SK-N-SH (cell line): Measurements from ENCODE around the gene TUBGCP6. TPM values are rescaled to one million over a fixed set of nuclear protein-coding genes. Genes with fewer than 3 reads are reported as not detected.

Experiments used
- CTCF ChIA-PET: fragments of 300-600, 350-600 bp; formaldehyde crosslinking; extraction: SDS; loops from one replicate; lab custom pipeline; 2021; lab: Yijun Ruan, JAX
- POLR2A ChIA-PET: fragments of 350-600 bp; sonication (Branson Sonifier 250); formaldehyde crosslinking; extraction: SDS; loops from one replicate; lab custom pipeline; 2020; ENCODE audit warnings: antibody characterized with exemption, inconsistent platforms; lab: Yijun Ruan, JAX
- DNase-seq: peaks from one replicate; pipeline ENCODE4 v3.0.0; 2012
- H2AFZ ChIP-seq: fragments of 200-600 bp; sonication (generic); 2 replicates; pipeline ENCODE4 v1.8.1; 2016; ENCODE audit warnings: antibody characterized with exemption, mild to moderate bottlenecking, low read depth
- H3F3A ChIP-seq: fragments of 200-600 bp; sonication (generic); replicated peaks from 2 replicates; pipeline ENCODE3; 2016; ENCODE audit warnings: antibody characterized with exemption, mild to moderate bottlenecking; ENCODE audit not compliant: insufficient read depth
- H3K27ac ChIP-seq, 2 experiments: fragments of 200-500 bp in 1 of 2; fragments of 200-600 bp in 1 of 2; sonication (Bioruptor generic) in 1 of 2; sonication (generic), shearing (Covaris generic) in 1 of 2; 2 replicates each; pipeline versions ENCODE4 v1.5.1 to v1.6.1; 2014 to 2016; ENCODE audit warnings: low read depth in 2 of 2, inconsistent platforms in 1 of 2, low read length in 1 of 2, mild to moderate bottlenecking in 1 of 2, mixed read lengths in 1 of 2
- H3K27me3 ChIP-seq: fragments of 200-600 bp; sonication (generic), shearing (Covaris generic); 2 replicates; pipeline ENCODE4 v1.6.1; 2016; ENCODE audit warnings: mixed run types; ENCODE audit not compliant: insufficient read depth
- H3K36me3 ChIP-seq, 2 experiments: fragments of 200-500 bp in 1 of 2; fragments of 200-600 bp in 1 of 2; sonication (Bioruptor generic) in 1 of 2; sonication (generic) in 1 of 2; replicated peaks in 1 of 2; 2 replicates each; pipeline versions ENCODE3 to v1.5.1; 2014 to 2016; ENCODE audit warnings: low read length in 1 of 2, mild to moderate bottlenecking in 1 of 2; ENCODE audit not compliant: insufficient read depth in 2 of 2, control insufficient read depth in 1 of 2
- H3K4me1 ChIP-seq, 2 experiments: fragments of 200-500 bp in 1 of 2; fragments of 200-600 bp in 1 of 2; sonication (Bioruptor generic) in 1 of 2; sonication (generic), shearing (Covaris generic) in 1 of 2; 2 replicates each; pipeline versions ENCODE4 v1.5.1 to v1.6.1; 2014 to 2016; ENCODE audit warnings: low read depth in 1 of 2, low read length in 1 of 2, mixed run types in 1 of 2; ENCODE audit not compliant: insufficient read depth in 2 of 2, control insufficient read depth in 1 of 2
- H3K4me2 ChIP-seq: fragments of 200-600 bp; sonication (generic), shearing (Covaris generic); 2 replicates; pipeline ENCODE4 v1.6.1; 2017; ENCODE audit warnings: mixed run types
- H3K4me3 ChIP-seq, 2 experiments: fragments of 200-500 bp in 1 of 2; fragments of 200-600 bp in 1 of 2; sonication (Bioruptor generic) in 1 of 2; sonication (generic), shearing (Covaris generic) in 1 of 2; 2 replicates each; pipeline versions ENCODE4 v1.5.1 to v1.8.1; 2014 to 2016; ENCODE audit warnings: low read depth in 2 of 2, inconsistent platforms in 1 of 2, low read length in 1 of 2, mild to moderate bottlenecking in 1 of 2, mixed read lengths in 1 of 2, moderate library complexity in 1 of 2
- H3K79me2 ChIP-seq: fragments of 200-600 bp; sonication (generic); 2 replicates; pipeline ENCODE4 v1.8.1; 2017; ENCODE audit warnings: mild to moderate bottlenecking; ENCODE audit not compliant: insufficient read depth
- H3K9ac ChIP-seq: fragments of 200-600 bp; sonication (generic); 2 replicates; pipeline ENCODE4 v1.6.1; 2017; ENCODE audit warnings: mixed run types
- H3K9me2 ChIP-seq: fragments of 200-600 bp; sonication (generic); 2 replicates; pipeline ENCODE4 v1.6.1; 2017; ENCODE audit warnings: mixed run types
- H3K9me3 ChIP-seq: fragments of 200-600 bp; sonication (generic); 2 replicates; pipeline ENCODE4 v1.6.1; 2017; ENCODE audit warnings: mixed run types, mild to moderate bottlenecking, moderate library complexity
- H4K20me1 ChIP-seq: fragments of 200-600 bp; sonication (generic); 2 replicates; pipeline ENCODE4 v1.6.1; 2017; ENCODE audit warnings: mild to moderate bottlenecking, mixed run types; ENCODE audit not compliant: insufficient read depth
- CHD2 ChIP-seq: fragments of 150-350 bp; IDR thresholded peaks from 2 replicates; pipeline ENCODE4 v1.6.1; 2018; ENCODE audit warnings: low read length; ENCODE audit not compliant: partially characterized antibody
- EZH2phosphoT487 ChIP-seq: fragments of 200-600 bp; sonication (generic); IDR thresholded peaks from 2 replicates; pipeline ENCODE4 v1.6.1; 2017; ENCODE audit warnings: low read depth, mixed run types, mild to moderate bottlenecking, antibody characterized with exemption, moderate library complexity, borderline replicate concordance
- FOSL2 ChIP-seq: IDR thresholded peaks from 2 replicates; pipeline ENCODE4 v1.4.0; 2012; ENCODE audit warnings: low read depth, mild to moderate bottlenecking, moderate library complexity, borderline replicate concordance
- FOXJ3 ChIP-seq: sonication (generic); formaldehyde crosslinking; IDR thresholded peaks from 2 replicates; pipeline ENCODE4 v1.5.1; 2020; ENCODE audit warnings: mild to moderate bottlenecking, missing genetic modification reagents
- FOXM1 ChIP-seq: IDR thresholded peaks from 2 replicates; pipeline ENCODE4 v1.4.0; 2012; ENCODE audit warnings: low read depth, mild to moderate bottlenecking
- IRF3 ChIP-seq: fragments of 150-350 bp; IDR thresholded peaks from 2 replicates; pipeline ENCODE4 v1.6.1; 2016; ENCODE audit warnings: mild to moderate bottlenecking, low read depth, low read length
- MAX ChIP-seq: IDR thresholded peaks from 2 replicates; pipeline ENCODE4 v1.4.0; 2012; ENCODE audit warnings: low read depth
- MEF2A ChIP-seq: IDR thresholded peaks from 2 replicates; pipeline ENCODE4 v1.4.0; 2012; ENCODE audit warnings: low read depth, borderline replicate concordance
- MXI1 ChIP-seq: IDR thresholded peaks from 2 replicates; pipeline ENCODE4 v1.6.1; 2012; ENCODE audit warnings: mild to moderate bottlenecking, low read depth, low read length, improper control_type of control experiment
- NFIC ChIP-seq: IDR thresholded peaks from 2 replicates; pipeline ENCODE4 v1.4.0; 2012; ENCODE audit warnings: borderline replicate concordance
- POLR2AphosphoS5 ChIP-seq: IDR thresholded peaks from 2 replicates; pipeline ENCODE4 v1.6.1; 2012; ENCODE audit warnings: low read depth, low read length
- RCOR1 ChIP-seq: fragments of 150-350 bp; IDR thresholded peaks from 2 replicates; pipeline ENCODE4 v1.6.1; 2017; ENCODE audit warnings: antibody characterized with exemption, low read length
- REST ChIP-seq: IDR thresholded peaks from 2 replicates; pipeline ENCODE4 v1.6.1; 2012; ENCODE audit warnings: mild to moderate bottlenecking, low read depth, low read length, moderate library complexity
- RXRA ChIP-seq: IDR thresholded peaks from 2 replicates; pipeline ENCODE4 v1.4.0; 2012; ENCODE audit warnings: low read depth, mild to moderate bottlenecking, borderline replicate concordance
- SIN3A ChIP-seq: IDR thresholded peaks from 2 replicates; pipeline ENCODE4 v1.6.1; 2012; ENCODE audit warnings: low read depth, mild to moderate bottlenecking, low read length, moderate library complexity, borderline replicate concordance
- TAF1 ChIP-seq: IDR thresholded peaks from 2 replicates; pipeline ENCODE4 v1.6.1; 2012; ENCODE audit warnings: low read depth, mild to moderate bottlenecking, low read length, moderate library complexity, borderline replicate concordance
- USF1 ChIP-seq: IDR thresholded peaks from 2 replicates; pipeline ENCODE4 v1.4.0; 2012; ENCODE audit warnings: low read depth, borderline replicate concordance
- WGBS: methylation state at CpG from one replicate; pipeline ENCODE4 v1.1.6; 2017; ENCODE audit warnings: low lambda C conversion rate; 5-methylcytosine and 5-hydroxymethylcytosine counted together
- polyA plus RNA-seq, 3 experiments: library from polyadenylated mRNA; depleted of rRNA; stranded (reverse); fragments of >200 nt; gene quantifications; 2 replicates each; pipeline ENCODE4 v1.2.3, GENCODE V29; 2012

TUBGCP6 gene
- polyA plus RNA-seq, 1 of the 3 experiments (the other 2 are of a cell fraction), result 40.4 TPM

- TF ChIP-seq REST, result no peak
- TF ChIP-seq NFIC, result no peak
- no peak for TF ChIP-seq USF1
- TF ChIP-seq RCOR1, result no peak
- no peak for TF ChIP-seq MEF2A
- no peak for TF ChIP-seq FOXM1
- no peak for TF ChIP-seq EZH2phosphoT487
- no peak for TF ChIP-seq FOSL2
- no peak for TF ChIP-seq IRF3
- no peak for TF ChIP-seq MXI1
- TF ChIP-seq, all 33 proteins: peak for 0
Observed at GRCh38 chr22:50280708-50281383, 36.0 kb upstream of the TUBGCP6 start (continued).

- CTCF ChIA-PET, result interaction anchor here (1.3 to 2.1 kb wide), 3 partner anchors 22 to 62 kb away, joined by 5 to 6 read pairs (median 6); partner anchors contain the start of gene DENND6B
- Histone ChIP-seq H3K4me3 (no peak overlapping the region), H3K9me3 (no peaks in the 10 kb centered on the region), H3K4me1 (peaks cover 0 to 9% of the 10 kb centered on the region in 2 experiments; a peak in 1 of 4 replicates), H3K79me2 (peaks cover 5% of the 10 kb centered on the region; the same call in 1 of the 2 replicates), H3K36me3 (peaks cover 25 to 77% of the 10 kb centered on the region in 2 experiments), H4K20me1 (peaks cover 7% of the 10 kb centered on the region; the same call in 1 of the 2 replicates), H3K27ac (no peak overlapping the region), H3K4me2 (no peak overlapping the region), H2AFZ (no peak overlapping the region), H3K9me2 (no peaks in the 10 kb centered on the region), H3F3A (peaks cover 13% of the 10 kb centered on the region), H3K9ac (no peak overlapping the region), H3K27me3 (no peaks in the 10 kb centered on the region)
- POLR2A ChIA-PET, result no interaction called here
- 99% methylated on average over 15 of the region's 38 CpGs for WGBS
- no peak for DNase-seq
- TF ChIP-seq FOXJ3 (CRISPR knock-in tag) (no peak), RXRA (no peak), POLR2AphosphoS5 (no peak), CHD2 (no peak), FOXM1 (no peak), TAF1 (no peak), SIN3A (no peak), MEF2A (no peak), IRF3 (no peak), MXI1 (no peak), REST (no peak), MAX (no peak)
Observed at GRCh38 chr22:50280022-50280707, 35.3 kb upstream of the TUBGCP6 start.
